ENCODE results near the gene RAD51B.

- TF ChIP-seq CTCF (IDR thresholded peaks at IDR 0.05) (no peak), EP300 (IDR thresholded peaks at IDR 0.05) (no peak)
Measured at GRCh38 chr14:68318828-68319227, 499.2 kb downstream of the RAD51B start.

All from ovary (tissue), 3 donors.